Right lobe of liver (tissue), 4 donors: ENCODE measurements around the gene RPP25.

Source experiments
- POLR2A ChIP-seq: fragments of 450-650 bp; IDR thresholded peaks from one replicate; pipeline ENCODE4 v1.6.1; 2017; ENCODE audit warnings: antibody characterized with exemption, mild to moderate bottlenecking
- TF ChIP-seq, protein P1 (sequence below), 4 donors: fragments of 200-600 bp in 3 of 4; fragments of 450-650 bp in 1 of 4; IDR thresholded peaks; one replicate each; pipeline versions ENCODE4 v1.5.1 to v1.8.0; 2016 to 2022; ENCODE audit warnings: antibody characterized with exemption in 4 of 4, mild to moderate bottlenecking in 2 of 4
- donor health status: DM: no; HTN: no; CAD: no.
- donor health status: DM: no; HTN: no; CAD: no.
- donor health status: DM: no; HTN: yes; CAD: no.

DNA sequence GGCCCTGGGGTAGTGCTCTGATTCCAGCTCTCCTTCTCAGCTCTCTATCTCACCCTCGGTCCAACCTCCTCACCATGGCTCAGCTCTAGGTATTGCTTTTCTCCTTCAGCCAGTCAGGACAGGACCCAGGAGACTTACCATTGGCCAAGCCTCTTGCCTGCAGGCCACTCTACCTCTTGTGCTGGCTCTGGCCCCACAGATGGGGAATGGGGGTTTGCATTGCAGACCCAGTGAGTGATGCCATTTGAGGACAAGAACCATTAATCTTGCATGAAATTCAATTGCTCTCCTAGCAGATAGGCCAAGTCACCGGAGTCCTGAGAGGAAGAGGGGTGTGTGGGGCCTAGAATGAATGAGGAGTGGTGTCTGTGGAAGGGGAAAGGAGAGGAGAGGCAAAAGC lies 6.1 kb upstream of the RPP25 start:
- TF ChIP-seq, protein P1, sequence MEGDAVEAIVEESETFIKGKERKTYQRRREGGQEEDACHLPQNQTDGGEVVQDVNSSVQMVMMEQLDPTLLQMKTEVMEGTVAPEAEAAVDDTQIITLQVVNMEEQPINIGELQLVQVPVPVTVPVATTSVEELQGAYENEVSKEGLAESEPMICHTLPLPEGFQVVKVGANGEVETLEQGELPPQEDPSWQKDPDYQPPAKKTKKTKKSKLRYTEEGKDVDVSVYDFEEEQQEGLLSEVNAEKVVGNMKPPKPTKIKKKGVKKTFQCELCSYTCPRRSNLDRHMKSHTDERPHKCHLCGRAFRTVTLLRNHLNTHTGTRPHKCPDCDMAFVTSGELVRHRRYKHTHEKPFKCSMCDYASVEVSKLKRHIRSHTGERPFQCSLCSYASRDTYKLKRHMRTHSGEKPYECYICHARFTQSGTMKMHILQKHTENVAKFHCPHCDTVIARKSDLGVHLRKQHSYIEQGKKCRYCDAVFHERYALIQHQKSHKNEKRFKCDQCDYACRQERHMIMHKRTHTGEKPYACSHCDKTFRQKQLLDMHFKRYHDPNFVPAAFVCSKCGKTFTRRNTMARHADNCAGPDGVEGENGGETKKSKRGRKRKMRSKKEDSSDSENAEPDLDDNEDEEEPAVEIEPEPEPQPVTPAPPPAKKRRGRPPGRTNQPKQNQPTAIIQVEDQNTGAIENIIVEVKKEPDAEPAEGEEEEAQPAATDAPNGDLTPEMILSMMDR (IDR thresholded peaks at IDR 0.05): no peak
- TF ChIP-seq POLR2A: no peak
